Dermis blood vessel endothelial cell (primary cell): ENCODE results near the gene MATCAP1. TPM values are rescaled to one million over a fixed set of nuclear protein-coding genes. Genes with fewer than 3 reads are reported as not detected.
A peak's percentile ranks its signal among the peaks of the same experiment; 100 is the strongest.

Experiments
- DNase-seq: peaks from one replicate; pipeline ENCODE4 v3.0.0; 2010
- total RNA-seq: library from RNA; depleted of rRNA; stranded (reverse); fragments of >200 nt; gene quantifications from 2 replicates; pipeline ENCODE4 v1.2.3, GENCODE V29; 2014

The MATCAP1 gene
- total RNA-seq, 1 donor from 2014 or later: 11.4 TPM

GRCh38 chr16:67170949-67171649 lies 12.7 kb downstream of the MATCAP1 start:
- DNase-seq: no peak

- peak; percentile 79 for DNase-seq
Observed at GRCh38 chr16:67170168-67170948, 13.4 kb downstream of the MATCAP1 start, which contains the start of gene NOL3. TSS of gene NOL3 (plus strand) at chr16:67170538.

- DNase-seq: peak; percentile 59
Observed at GRCh38 chr16:67169642-67170167, 14.1 kb downstream of the MATCAP1 start.

- no peak for DNase-seq
Observed at GRCh38 chr16:67169011-67169451, 14.7 kb downstream of the MATCAP1 start.

- DNase-seq: no peak
Observed at GRCh38 chr16:67167588-67167987, 16.2 kb downstream of the MATCAP1 start.

- no peak for DNase-seq
Observed at GRCh38 chr16:67166598-67167168, 17.1 kb downstream of the MATCAP1 start.

GRCh38 chr16:67166110-67166547 lies 17.6 kb downstream of the MATCAP1 start:
- DNase-seq: no peak

- no peak for DNase-seq
Observed at GRCh38 chr16:67165121-67166078, 18.4 kb downstream of the MATCAP1 start.

GRCh38 chr16:67164599-67165061 lies 19.1 kb downstream of the MATCAP1 start, which contains the start of gene HSF4:
TSS of gene HSF4 (plus strand) at chr16:67164745. CDS start at chr16:67164812, 67 bp downstream.
- no peak for DNase-seq

GRCh38 chr16:67163999-67164558 lies 19.7 kb downstream of the MATCAP1 start:
- no peak for DNase-seq

- peak; percentile 64 for DNase-seq
Observed at GRCh38 chr16:67163164-67163998, 20.4 kb downstream of the MATCAP1 start.

GRCh38 chr16:67162506-67163163 lies 21.1 kb downstream of the MATCAP1 start:
- no peak for DNase-seq

- DNase-seq: no peak
Observed at GRCh38 chr16:67161595-67162058, 22.1 kb downstream of the MATCAP1 start.

GRCh38 chr16:67158637-67159600 lies 24.8 kb downstream of the MATCAP1 start:
- DNase-seq: no peak

- no peak for DNase-seq
Observed at GRCh38 chr16:67157892-67158635, 25.7 kb downstream of the MATCAP1 start.

GRCh38 chr16:67157106-67157748 lies 26.5 kb downstream of the MATCAP1 start:
- DNase-seq: no peak
